NCI-H748 treated with DMSO at 0.1 percent for 48 hours (cell line): ENCODE measurements around the gene GABBR2.

Source experiments
- DNase-seq: peaks from one replicate; lab custom pipeline; 2025; lab: John Stamatoyannopoulos, UW

GABBR2 gene

DNA sequence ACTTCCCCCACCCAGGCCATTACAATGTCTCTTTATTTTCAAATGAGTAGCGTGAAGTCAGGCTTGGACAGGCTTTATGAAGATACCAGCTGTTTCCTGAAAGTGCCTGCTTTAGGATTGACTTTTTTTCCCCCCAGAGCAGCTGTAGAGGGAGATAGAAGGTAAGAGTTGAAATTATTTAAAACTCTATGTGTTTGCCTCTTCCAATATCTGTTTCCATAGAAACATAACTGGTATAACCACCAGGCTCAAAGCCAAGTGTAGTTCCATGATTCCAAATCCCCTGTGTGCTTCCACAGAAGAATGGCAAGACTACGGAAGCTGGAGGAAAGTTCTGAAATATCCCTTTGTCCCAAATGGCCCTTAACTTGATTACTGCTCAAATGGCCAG lies 365.9 kb downstream of the GABBR2 start:
- DNase-seq = no peak

DNA sequence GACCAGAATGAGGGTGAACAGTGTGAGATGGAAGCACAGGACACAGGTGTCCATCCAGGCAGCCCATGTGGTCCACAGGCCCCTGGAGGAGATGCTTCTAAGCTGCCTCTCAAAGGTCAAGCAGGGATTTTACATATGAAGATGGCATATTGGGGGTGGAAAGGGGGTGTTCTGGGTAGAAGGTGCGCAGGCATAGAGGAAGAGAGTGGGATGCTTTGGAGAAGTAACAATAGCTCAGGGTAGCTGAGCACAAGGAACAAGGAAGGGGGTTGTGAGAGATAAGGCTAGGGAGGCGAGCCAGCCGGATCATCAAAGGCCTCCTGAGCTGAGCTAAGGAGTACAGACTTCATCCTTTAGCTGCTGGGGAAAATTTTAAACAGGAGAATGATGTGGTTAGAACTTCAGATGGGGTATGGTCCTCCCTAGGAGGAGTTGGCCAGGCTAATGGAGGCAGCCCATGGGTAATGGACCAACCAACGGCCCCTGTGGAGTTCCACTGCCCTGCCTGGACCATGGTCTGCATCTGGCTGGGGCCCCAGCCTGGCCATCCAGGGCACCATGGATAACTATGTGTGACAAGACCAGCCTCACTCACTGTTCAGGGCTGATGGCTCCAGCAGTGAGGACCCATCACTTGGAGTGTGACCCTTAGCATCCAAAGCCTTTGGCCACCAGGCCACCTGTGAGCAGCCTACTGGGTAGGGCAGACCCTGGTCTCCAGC lies 366.5 kb downstream of the GABBR2 start:
- no peak for DNase-seq

DNA sequence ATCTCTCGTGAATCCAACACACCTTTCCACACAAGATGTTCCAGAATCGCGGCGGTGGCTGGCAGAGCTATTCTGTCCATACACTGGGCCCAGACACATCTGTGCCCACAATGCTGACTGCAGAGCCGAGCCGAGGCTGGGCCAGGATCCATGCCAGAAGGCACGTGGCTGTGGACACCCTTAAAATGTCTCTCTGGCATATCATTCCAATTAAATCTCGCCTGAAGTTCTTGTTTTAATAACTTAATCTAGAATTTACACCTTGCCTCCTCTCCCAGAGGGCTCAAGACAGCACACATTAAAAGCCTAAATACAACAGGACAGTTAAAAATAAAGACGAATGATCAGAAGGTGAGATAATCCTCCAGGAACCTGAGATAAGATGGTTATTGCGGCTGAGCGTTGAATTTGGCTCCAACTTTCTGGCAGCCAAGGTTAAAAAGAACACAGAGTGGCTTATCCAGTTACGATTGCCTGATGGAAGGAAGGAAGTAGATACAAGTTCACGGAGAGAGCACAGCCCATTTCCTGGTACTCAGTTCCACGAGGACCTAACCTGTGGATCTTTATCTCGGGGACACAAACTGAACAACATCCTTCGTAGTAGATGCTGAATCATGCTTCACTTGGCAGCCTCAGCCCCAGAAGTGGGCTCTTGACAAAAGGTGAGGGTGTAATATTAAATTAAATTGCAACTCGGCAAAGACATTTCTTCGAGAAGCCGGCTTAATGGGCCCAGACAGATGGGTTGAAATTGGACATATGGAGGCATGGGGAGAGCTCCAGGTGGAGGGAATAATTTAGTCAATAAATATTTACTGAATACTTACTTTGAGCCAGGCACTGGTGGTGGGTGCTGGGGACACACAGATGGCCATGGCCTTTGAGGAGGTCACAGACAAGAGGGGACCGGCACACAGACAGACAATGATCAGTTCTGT lies 367.3 kb downstream of the GABBR2 start:
- DNase-seq = no peak

DNA sequence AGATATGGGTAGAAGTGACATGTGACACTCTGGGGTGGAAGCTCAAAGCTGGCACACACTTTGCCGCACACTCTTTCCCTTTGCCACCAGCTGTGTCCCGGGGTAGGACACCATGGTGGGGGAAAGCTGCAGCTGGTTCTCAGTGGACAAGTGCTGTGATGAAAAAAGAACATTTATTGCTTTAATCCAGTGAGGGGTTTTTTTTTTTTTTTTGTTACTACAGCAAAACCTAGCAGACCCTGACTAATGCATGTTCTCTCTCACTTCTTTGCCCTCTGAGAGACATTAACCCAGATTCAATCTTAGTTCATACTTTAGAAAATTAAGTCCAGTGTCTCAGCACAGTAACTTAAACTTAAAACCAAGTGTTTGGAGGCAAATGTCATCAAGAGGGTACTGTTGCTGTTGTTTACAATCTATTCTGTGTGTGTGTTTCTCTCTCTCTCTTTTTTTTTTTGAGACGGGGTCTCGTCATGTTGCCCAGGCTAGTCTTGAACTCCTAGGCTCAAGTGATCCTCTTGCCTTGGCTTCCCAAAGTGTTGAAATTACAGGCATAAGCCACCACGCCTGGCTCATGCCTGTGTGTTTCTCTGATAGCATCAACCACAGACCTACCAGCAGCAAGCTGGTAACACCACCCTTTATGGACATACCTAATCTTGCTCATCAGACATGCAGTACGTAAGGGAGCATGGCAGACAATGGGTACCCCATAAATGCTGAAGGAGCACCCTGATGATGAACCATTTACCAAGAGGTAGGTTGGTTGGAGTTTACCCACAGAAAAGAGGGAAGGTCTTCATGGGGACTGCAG lies 368.5 kb downstream of the GABBR2 start:
- no peak for DNase-seq

DNA sequence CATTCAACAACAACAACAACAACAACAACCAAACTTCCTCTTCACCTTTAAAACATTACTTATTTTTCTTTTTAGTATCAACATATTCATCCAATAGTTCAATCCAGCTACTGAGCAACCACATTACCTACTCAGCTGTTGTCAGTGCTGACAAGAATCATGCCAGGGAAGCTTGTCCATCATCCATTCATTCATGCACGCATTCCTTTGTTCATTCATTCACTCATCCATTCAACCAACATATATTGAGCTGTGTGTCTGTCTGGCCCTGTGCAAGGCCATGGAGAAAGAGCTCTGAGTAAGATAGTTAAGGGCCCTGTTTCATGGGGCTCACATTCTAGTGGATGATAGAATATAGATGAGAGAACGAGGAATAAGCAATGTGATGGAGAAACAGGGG lies 373.1 kb downstream of the GABBR2 start:
- no peak for DNase-seq

DNA sequence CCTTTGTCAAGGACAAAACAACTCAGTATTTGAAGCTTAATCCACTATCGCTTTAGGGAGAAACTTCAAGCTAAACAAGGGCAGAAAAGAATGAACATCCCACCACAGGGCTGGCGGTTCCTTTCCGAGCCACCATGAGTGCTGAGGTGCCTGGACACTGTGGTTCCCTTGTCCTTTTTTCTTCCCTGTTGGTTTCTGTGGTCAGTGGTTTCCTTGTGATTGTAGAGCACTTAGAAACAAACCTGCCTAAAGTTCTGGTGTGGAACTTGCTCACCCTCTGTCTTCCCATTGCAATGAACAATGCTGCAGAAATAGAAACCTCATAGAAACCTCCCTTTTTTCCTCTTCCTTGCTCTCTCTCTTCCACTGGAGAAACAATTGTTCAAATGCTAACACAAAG lies 373.9 kb downstream of the GABBR2 start:
- DNase-seq = no peak

DNA sequence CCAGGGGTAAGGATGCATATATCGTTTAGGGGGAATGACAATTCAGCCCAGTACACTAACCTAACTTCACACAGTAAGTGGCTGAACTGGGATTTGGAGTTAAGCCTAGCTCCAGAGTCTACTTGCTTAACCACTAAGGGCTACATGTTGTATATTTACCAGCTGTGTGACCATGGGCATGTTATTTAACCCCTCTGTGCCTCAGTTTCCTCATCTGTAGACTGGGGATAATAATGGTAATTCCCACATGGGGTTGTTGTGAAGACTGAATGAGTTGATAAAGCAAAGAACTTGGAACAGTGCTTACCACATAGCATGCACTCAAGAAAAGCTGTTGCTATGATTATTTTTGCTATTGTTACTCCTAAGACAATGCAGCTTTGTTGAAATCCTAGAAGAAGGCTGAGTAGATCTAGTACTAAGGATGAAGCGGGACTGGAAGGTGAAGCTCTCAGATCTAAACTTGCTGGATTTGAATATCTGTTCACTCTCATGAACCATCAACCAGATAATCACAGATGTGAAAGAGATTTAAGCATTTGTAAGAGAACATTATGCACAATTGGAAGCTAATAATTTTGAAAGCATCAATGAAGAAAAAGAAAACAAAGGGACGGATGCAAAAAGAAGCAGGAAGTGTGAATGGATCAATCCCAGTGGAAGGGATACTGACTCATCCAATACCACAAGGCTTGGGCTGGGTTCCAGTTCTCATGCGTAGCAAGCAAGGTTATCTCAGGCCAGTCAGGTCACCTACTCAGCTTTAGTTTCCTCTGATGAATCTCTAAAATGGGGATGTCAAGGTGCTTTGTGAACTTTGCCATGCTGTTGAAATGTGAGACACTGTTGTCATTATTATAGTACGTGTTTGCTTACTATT lies 374.8 kb downstream of the GABBR2 start:
- no peak for DNase-seq

DNA sequence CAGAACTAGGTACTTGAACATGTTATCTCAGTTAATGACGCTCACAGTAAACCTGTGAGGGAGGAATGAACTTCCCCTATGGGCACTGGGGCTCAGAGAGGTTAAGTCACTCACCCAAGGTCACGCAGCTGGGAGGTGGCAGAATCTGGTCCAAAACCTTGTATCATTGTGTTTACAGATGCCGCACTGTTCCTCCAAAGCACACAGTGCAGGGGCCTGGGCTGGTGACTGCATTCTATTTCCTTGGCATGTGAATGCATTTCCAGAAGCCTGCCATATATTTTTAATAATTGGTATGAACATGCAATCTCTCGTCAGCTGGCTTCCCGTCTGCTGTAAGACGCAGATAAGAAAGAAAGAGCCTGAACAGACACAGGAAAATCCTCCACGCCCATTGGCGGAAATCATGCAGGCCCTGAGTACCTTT lies 376.3 kb downstream of the GABBR2 start:
- DNase-seq = no peak

DNA sequence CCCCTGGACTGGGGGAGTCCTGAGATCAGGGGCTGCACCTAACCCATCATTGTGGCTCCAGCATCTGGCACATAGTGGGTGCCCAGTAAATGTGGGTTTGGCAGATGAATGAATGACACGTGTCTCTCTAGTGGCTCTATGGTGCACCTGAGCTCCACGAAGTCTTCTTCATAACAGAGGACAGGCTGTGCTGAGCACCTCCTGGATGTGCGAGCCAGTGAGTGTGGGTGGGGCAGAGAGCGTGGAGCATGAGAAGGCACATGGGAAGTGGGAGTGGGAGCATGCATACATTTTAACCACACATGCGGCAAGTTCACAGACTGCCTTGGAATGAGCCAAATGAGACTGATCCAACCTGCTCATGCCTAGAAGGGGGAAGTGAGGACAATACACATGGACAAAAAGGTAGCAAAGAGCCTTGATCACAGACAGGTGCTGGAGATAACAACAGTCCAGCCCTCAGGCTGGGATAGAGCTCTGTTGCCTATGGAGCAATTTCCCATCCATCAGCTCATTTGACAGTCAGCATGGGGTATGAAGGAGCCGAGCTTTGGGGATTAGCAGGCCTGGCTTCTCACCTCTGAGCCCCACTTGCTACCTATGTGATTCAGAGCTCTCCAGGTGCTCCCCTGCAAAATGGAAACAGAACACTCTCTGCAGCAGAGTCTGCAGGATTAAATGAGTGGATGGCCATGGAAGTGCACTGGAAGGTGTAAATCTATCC lies 377.0 kb downstream of the GABBR2 start:
- DNase-seq = no peak

DNA sequence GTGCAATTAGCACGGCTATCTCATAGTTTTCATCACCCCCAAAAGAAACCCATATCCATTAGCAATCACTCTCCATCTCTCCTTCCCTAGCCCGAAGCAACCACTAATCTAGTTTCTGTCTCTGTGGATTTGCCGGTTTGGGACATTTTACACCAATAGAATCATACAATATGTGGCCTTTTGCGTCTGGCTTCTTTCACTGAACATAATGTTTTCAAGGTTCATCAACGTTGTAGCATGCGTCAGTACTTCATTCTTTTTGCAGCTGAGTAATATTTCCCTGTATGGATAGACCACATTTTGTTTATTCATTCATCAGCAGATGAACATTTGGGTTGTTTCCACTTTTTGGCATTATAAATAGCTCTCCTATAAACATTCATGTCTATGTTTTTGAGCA lies 377.9 kb downstream of the GABBR2 start:
- no peak for DNase-seq

DNA sequence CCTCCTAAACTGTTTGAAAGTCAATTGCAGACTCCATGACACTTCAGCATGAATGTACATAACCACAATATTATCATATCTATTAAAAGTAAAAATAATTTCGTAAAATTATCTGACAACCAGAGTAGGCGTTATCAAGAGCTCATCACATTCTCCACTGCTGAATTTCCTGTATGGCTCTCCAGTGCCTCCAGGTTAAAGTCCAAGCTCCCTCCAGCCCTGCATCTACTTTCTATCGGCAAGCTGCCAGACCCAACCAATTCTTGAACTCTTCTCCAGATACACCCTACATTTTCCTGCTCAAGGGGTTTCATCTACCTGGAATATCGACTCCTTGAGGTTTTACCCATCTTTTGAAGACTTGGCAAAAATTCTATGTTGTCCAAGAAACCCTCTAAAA lies 378.8 kb downstream of the GABBR2 start:
- DNase-seq = no peak

DNA sequence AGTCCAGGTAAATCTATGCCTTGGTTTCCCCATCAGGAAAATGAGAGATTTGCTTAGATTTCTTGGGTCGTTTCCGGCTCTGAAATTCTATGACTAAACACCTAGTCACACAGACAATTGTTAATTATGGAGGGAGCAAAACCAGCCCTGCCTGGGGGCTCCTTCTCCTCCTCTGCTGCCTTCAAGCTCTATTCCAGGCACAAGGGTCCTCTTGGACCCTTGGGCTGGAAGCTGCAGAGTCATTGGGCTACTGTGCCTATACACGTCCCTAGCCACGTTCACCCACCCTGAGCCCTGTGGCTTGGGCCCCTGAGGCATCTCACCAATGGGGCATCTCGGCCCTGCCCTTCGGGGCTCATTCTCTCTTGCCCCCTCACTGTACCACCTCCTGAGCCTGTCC lies 379.5 kb downstream of the GABBR2 start:
- DNase-seq = no peak

DNA sequence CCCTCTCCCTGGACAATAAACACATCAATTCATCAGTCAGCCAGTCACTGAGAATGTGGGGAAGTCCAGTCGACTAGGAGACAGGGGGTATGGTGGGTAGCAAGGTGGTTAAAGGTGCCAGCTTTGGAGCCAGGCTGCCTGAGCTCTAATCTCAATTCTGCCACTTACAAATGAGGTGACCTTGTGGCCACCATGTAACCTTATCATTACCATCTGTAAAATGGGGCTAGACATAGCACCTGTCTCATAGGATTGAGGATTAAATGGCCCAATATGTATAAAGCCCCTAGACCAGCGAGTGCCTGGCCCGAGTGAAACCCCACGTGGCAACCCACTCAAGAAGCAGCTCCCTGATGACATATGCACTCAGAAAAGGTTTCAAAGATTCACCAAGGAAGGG lies 380.0 kb downstream of the GABBR2 start:
- DNase-seq = no peak

DNA sequence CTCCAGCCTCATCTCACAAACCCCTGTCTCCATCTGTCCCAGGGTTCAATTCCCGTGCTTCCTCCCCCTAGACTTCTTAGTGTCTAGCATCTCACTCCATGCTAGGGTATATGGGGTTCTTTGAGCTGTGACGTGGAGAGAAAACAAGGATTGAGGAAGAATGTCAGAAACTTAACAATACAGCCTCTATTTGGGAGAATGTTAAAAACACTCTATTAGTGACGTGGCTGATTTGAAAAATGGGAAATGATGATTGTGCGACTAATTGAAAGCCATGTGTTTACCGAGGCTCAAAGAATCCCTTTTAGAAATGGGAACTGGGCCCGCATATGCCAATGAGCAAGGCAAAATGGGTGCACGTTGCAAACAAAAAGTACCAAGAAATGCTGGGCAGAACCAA lies 380.6 kb downstream of the GABBR2 start:
- DNase-seq = no peak

DNA sequence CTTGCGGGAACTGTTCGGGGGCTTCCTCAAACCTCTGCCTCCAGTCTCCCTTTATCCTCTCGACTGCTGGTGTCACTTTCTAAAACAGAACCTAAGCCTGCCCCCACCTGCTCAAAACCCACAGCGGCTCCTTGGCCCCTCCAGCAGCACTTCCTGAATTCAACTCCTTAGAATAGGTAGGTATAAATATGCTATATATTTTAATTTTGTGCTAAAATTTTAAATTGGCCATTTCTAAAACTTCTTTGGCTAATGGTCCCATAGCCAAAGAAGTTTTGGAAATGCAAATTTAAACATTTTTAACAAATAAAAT lies 381.5 kb downstream of the GABBR2 start:
- DNase-seq = no peak

DNA sequence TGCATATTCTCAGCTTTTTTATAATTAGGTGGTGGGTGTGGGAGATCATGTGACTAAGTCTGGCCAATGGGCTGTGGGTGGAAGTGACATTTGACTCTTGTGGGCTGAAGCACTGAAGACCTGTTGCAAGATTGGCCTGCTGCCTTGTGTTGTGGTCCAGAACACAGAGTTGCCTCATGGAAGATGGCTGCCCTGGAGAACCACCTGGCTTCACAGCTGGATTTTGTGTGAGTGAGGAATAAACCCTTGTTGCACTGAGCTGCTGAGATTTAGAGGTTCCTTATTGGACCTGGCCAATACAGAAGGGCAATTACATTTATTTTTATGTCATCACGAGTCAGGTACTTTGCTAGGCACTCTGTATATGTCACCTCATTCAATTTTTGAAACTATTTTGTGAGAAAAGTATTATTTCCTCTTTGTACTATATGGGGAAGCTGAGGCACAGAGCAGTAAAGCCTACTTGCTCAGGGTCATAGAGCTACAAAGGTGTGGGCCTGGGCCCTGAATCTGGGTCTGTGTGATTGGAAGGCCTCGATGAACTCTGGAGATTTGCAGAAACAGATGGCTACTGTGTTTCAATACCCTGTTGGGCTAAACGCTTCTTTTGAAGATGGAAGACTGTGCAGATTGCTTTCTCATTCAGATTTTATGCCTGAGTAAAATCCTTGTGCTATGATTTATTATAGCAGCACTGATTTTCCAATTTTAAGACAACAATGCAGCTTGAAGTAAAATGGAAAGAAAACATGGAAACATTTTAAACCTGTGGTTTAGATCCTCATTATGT lies 382.1 kb downstream of the GABBR2 start:
- no peak for DNase-seq

DNA sequence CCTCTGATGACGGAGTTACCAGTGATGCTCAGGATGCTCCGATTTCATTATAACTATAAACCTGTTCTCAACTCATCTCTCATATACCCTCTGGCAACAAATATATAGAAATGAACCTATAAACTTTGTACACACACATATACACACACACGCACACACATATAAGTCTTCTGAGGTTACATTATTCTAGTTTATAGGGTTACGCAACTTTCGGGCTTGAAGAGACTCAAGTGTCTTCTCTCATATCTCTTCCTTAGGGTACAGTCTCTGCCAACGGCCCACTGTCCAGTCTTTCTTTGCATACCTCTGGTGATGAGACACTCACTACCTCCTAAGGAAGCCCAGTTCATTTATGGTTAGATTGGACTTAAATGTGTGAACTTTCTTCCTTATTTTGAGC lies 383.9 kb downstream of the GABBR2 start:
- no peak for DNase-seq

DNA sequence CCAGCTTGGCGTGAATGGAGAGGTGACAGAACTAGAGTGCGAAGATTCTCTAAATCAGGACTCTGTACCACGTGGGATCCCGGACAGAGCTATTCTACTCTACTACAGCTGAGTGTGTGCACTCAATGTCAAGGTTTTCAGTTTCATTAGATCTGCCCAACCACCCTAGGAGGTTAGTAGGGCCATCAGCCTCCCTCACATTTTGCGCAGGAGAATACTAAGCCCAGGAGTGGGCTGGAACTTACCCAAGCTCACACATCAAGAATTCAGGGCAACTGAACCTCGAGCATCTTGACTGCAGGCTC lies 385.0 kb downstream of the GABBR2 start:
- DNase-seq = no peak

DNA sequence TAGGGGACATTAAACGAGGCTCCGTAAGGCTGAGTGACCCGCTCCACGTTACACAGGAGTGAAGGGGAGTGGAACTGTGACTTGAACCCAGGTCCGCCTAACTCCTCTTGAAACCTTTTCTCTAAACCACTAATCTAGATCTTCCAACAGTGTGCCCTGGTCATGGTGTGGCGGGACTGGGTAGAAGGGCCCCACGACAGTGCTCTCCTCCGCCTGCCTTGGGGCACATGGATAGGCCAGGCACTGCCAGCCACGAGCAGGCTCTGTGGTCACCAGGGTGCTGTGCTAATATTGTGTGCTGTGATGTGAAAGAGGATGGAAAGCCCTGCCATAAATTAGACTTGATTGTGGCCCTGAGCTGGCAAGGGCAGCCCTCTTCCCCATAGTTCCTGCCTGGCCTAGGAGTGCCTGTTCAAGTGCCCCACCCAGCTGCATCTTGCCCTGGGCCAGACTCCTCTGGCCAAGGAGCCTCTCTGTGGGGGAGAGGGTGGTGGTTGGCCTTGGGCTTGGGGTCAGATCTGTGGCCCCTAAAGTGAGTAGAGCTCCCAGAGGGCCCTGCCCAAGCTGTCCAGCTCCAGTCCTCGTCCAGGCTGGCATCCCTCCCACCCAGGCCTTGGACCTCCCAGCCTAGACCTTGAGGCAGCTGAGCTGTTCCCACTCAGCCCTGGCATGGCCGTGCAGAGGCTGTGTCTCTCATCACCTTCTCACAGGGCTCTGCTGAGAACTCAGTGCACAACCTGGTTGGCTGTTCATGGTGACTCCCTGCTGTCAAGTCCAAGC lies 385.5 kb downstream of the GABBR2 start:
- DNase-seq = no peak

DNA sequence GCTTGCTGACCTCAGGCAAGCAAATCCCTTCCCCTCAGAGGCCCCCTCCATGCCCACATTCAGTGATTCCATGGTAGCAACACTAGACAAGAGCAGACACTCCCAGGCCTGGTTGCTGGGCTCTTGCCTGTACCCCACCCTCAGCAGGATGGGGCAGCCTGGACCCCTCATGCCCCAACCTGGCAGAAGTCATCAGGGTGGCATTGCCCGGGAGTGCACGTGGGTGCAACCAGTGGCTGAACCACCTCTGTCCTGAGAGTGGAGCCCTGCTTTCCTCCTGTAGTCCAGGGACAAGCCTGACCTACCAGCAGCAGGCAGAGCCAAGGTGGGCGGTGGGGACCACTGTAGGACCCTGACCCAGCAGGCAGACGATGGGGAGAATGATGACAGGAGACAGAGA lies 387.5 kb downstream of the GABBR2 start:
- DNase-seq = no peak
